Measurements from ENCODE around the gene PIAS2.
"Not testable (repeated sequence)": the region's sequence is repeated elsewhere in the genome, so short reads cannot be mapped to it uniquely, and the experiment has no call there.

DNA sequence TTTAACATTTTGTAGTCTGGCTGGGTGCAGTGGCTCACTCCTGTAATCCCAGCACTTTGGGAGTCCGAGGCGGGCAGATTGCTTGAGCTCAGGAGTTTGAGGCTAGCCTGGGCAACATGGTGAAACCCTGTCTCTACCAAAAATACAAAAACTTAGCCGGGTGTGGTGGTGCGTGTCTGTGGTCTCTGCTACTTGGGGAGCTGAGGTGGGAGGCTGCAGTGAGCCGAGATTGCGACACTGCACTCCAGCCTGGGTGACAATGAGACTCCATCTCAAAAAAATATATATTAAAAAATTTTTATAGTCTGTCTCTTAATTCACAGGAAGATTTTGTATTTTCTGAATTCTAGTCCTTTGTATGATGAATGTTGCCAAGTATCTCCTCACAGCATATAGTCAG is 121.4 kb downstream of the PIAS2 start:
- not testable (repeated sequence) for TF ChIP-seq POLR2AphosphoS5, POLR2A, EP300 (IDR thresholded peaks at IDR 0.05)
- TF ChIP-seq, protein P1, sequence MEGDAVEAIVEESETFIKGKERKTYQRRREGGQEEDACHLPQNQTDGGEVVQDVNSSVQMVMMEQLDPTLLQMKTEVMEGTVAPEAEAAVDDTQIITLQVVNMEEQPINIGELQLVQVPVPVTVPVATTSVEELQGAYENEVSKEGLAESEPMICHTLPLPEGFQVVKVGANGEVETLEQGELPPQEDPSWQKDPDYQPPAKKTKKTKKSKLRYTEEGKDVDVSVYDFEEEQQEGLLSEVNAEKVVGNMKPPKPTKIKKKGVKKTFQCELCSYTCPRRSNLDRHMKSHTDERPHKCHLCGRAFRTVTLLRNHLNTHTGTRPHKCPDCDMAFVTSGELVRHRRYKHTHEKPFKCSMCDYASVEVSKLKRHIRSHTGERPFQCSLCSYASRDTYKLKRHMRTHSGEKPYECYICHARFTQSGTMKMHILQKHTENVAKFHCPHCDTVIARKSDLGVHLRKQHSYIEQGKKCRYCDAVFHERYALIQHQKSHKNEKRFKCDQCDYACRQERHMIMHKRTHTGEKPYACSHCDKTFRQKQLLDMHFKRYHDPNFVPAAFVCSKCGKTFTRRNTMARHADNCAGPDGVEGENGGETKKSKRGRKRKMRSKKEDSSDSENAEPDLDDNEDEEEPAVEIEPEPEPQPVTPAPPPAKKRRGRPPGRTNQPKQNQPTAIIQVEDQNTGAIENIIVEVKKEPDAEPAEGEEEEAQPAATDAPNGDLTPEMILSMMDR (IDR thresholded peaks at IDR 0.05) = not testable (repeated sequence)

All from suprapubic skin (tissue), 4 donors.